SK-N-SH (cell line): ENCODE data around the gene CMBL. TPM values are rescaled to one million over a fixed set of nuclear protein-coding genes. Genes with fewer than 3 reads are reported as not detected.
A peak's percentile ranks its signal among the peaks of the same experiment; 100 is the strongest.

Source experiments
- CTCF ChIA-PET: fragments of 300-600, 350-600 bp; formaldehyde crosslinking; extraction: SDS; loops from one replicate; lab custom pipeline; 2021; lab: Yijun Ruan, JAX
- POLR2A ChIA-PET: fragments of 350-600 bp; sonication (Branson Sonifier 250); formaldehyde crosslinking; extraction: SDS; loops from one replicate; lab custom pipeline; 2020; ENCODE audit warnings: antibody characterized with exemption, inconsistent platforms; lab: Yijun Ruan, JAX
- DNase-seq: peaks from one replicate; pipeline ENCODE4 v3.0.0; 2012
- H2AFZ ChIP-seq: fragments of 200-600 bp; sonication (generic); 2 replicates; pipeline ENCODE4 v1.8.1; 2016; ENCODE audit warnings: antibody characterized with exemption, mild to moderate bottlenecking, low read depth
- H3F3A ChIP-seq: fragments of 200-600 bp; sonication (generic); replicated peaks from 2 replicates; pipeline ENCODE3; 2016; ENCODE audit warnings: antibody characterized with exemption, mild to moderate bottlenecking; ENCODE audit not compliant: insufficient read depth
- H3K27ac ChIP-seq, 2 experiments: fragments of 200-500 bp in 1 of 2; fragments of 200-600 bp in 1 of 2; sonication (Bioruptor generic) in 1 of 2; sonication (generic), shearing (Covaris generic) in 1 of 2; 2 replicates each; pipeline versions ENCODE4 v1.5.1 to v1.6.1; 2014 to 2016; ENCODE audit warnings: low read depth in 2 of 2, inconsistent platforms in 1 of 2, low read length in 1 of 2, mild to moderate bottlenecking in 1 of 2, mixed read lengths in 1 of 2
- H3K27me3 ChIP-seq: fragments of 200-600 bp; sonication (generic), shearing (Covaris generic); 2 replicates; pipeline ENCODE4 v1.6.1; 2016; ENCODE audit warnings: mixed run types; ENCODE audit not compliant: insufficient read depth
- H3K36me3 ChIP-seq, 2 experiments: fragments of 200-500 bp in 1 of 2; fragments of 200-600 bp in 1 of 2; sonication (Bioruptor generic) in 1 of 2; sonication (generic) in 1 of 2; replicated peaks in 1 of 2; 2 replicates each; pipeline versions ENCODE3 to v1.5.1; 2014 to 2016; ENCODE audit warnings: low read length in 1 of 2, mild to moderate bottlenecking in 1 of 2; ENCODE audit not compliant: insufficient read depth in 2 of 2, control insufficient read depth in 1 of 2
- H3K4me1 ChIP-seq, 2 experiments: fragments of 200-500 bp in 1 of 2; fragments of 200-600 bp in 1 of 2; sonication (Bioruptor generic) in 1 of 2; sonication (generic), shearing (Covaris generic) in 1 of 2; 2 replicates each; pipeline versions ENCODE4 v1.5.1 to v1.6.1; 2014 to 2016; ENCODE audit warnings: low read depth in 1 of 2, low read length in 1 of 2, mixed run types in 1 of 2; ENCODE audit not compliant: insufficient read depth in 2 of 2, control insufficient read depth in 1 of 2
- H3K4me2 ChIP-seq: fragments of 200-600 bp; sonication (generic), shearing (Covaris generic); 2 replicates; pipeline ENCODE4 v1.6.1; 2017; ENCODE audit warnings: mixed run types
- H3K4me3 ChIP-seq, 2 experiments: fragments of 200-500 bp in 1 of 2; fragments of 200-600 bp in 1 of 2; sonication (Bioruptor generic) in 1 of 2; sonication (generic), shearing (Covaris generic) in 1 of 2; 2 replicates each; pipeline versions ENCODE4 v1.5.1 to v1.8.1; 2014 to 2016; ENCODE audit warnings: low read depth in 2 of 2, inconsistent platforms in 1 of 2, low read length in 1 of 2, mild to moderate bottlenecking in 1 of 2, mixed read lengths in 1 of 2, moderate library complexity in 1 of 2
- H3K79me2 ChIP-seq: fragments of 200-600 bp; sonication (generic); 2 replicates; pipeline ENCODE4 v1.8.1; 2017; ENCODE audit warnings: mild to moderate bottlenecking; ENCODE audit not compliant: insufficient read depth
- H3K9ac ChIP-seq: fragments of 200-600 bp; sonication (generic); 2 replicates; pipeline ENCODE4 v1.6.1; 2017; ENCODE audit warnings: mixed run types
- H3K9me2 ChIP-seq: fragments of 200-600 bp; sonication (generic); 2 replicates; pipeline ENCODE4 v1.6.1; 2017; ENCODE audit warnings: mixed run types
- H3K9me3 ChIP-seq: fragments of 200-600 bp; sonication (generic); 2 replicates; pipeline ENCODE4 v1.6.1; 2017; ENCODE audit warnings: mixed run types, mild to moderate bottlenecking, moderate library complexity
- H4K20me1 ChIP-seq: fragments of 200-600 bp; sonication (generic); 2 replicates; pipeline ENCODE4 v1.6.1; 2017; ENCODE audit warnings: mild to moderate bottlenecking, mixed run types; ENCODE audit not compliant: insufficient read depth
- CHD2 ChIP-seq: fragments of 150-350 bp; IDR thresholded peaks from 2 replicates; pipeline ENCODE4 v1.6.1; 2018; ENCODE audit warnings: low read length; ENCODE audit not compliant: partially characterized antibody
- CTCF ChIP-seq: fragments of 200-600 bp; sonication (generic); IDR thresholded peaks from 2 replicates; pipeline ENCODE4 v1.6.1; 2017; ENCODE audit warnings: antibody characterized with exemption, mild to moderate bottlenecking, moderate library complexity
- ELF1 ChIP-seq: IDR thresholded peaks from 2 replicates; pipeline ENCODE4 v1.4.0; 2012
- EP300 ChIP-seq, 2 experiments: IDR thresholded peaks; 2 replicates each; pipeline versions ENCODE4 v1.4.0 to v1.6.1; 2012; ENCODE audit warnings: borderline replicate concordance in 1 of 2, low read depth in 1 of 2, low read length in 1 of 2
- FOSL2 ChIP-seq: IDR thresholded peaks from 2 replicates; pipeline ENCODE4 v1.4.0; 2012; ENCODE audit warnings: low read depth, mild to moderate bottlenecking, moderate library complexity, borderline replicate concordance
- FOXM1 ChIP-seq: IDR thresholded peaks from 2 replicates; pipeline ENCODE4 v1.4.0; 2012; ENCODE audit warnings: low read depth, mild to moderate bottlenecking
- IRF3 ChIP-seq: fragments of 150-350 bp; IDR thresholded peaks from 2 replicates; pipeline ENCODE4 v1.6.1; 2016; ENCODE audit warnings: mild to moderate bottlenecking, low read depth, low read length
- MEF2A ChIP-seq: IDR thresholded peaks from 2 replicates; pipeline ENCODE4 v1.4.0; 2012; ENCODE audit warnings: low read depth, borderline replicate concordance
- MXI1 ChIP-seq: IDR thresholded peaks from 2 replicates; pipeline ENCODE4 v1.6.1; 2012; ENCODE audit warnings: mild to moderate bottlenecking, low read depth, low read length, improper control_type of control experiment
- PBX3 ChIP-seq: IDR thresholded peaks from 2 replicates; pipeline ENCODE4; 2012
- POLR2AphosphoS5 ChIP-seq: IDR thresholded peaks from 2 replicates; pipeline ENCODE4 v1.6.1; 2012; ENCODE audit warnings: low read depth, low read length
- RAD21 ChIP-seq: IDR thresholded peaks from 2 replicates; pipeline ENCODE4 v1.6.1; 2012; ENCODE audit warnings: mild to moderate bottlenecking, low read length
- RCOR1 ChIP-seq: fragments of 150-350 bp; IDR thresholded peaks from 2 replicates; pipeline ENCODE4 v1.6.1; 2017; ENCODE audit warnings: antibody characterized with exemption, low read length
- REST ChIP-seq: IDR thresholded peaks from 2 replicates; pipeline ENCODE4 v1.6.1; 2012; ENCODE audit warnings: mild to moderate bottlenecking, low read depth, low read length, moderate library complexity
- RXRA ChIP-seq: IDR thresholded peaks from 2 replicates; pipeline ENCODE4 v1.4.0; 2012; ENCODE audit warnings: low read depth, mild to moderate bottlenecking, borderline replicate concordance
- SMC3 ChIP-seq: IDR thresholded peaks from 2 replicates; pipeline ENCODE4 v1.6.1; 2012; ENCODE audit warnings: low read depth, low read length, improper control_type of control experiment
- YY1 ChIP-seq: IDR thresholded peaks from 2 replicates; pipeline ENCODE4 v1.4.0; 2012; ENCODE audit warnings: low read depth, mild to moderate bottlenecking
- WGBS: methylation state at CpG from one replicate; pipeline ENCODE4 v1.1.6; 2017; ENCODE audit warnings: low lambda C conversion rate; 5-methylcytosine and 5-hydroxymethylcytosine counted together
- polyA plus RNA-seq, 3 experiments: library from polyadenylated mRNA; depleted of rRNA; stranded (reverse); fragments of >200 nt; gene quantifications; 2 replicates each; pipeline ENCODE4 v1.2.3, GENCODE V29; 2012

The CMBL gene
- polyA plus RNA-seq, 1 of the 3 experiments (the other 2 are of a cell fraction), result 61.0 TPM

GRCh38 chr5:10353241-10354047 lies 45.7 kb upstream of the CMBL start, which contains the start of gene MARCHF6 (continued):
- TF ChIP-seq IRF3 (no peak), EP300 (IDR thresholded peaks at IDR 0.05; ENCODE audit: borderline replicate concordance in 1 of 2, low read depth in 1 of 2, low read length in 1 of 2) (peak in 1 of 2 experiments; percentile 21; a peak in 1 of 4 replicates), ELF1 (no peak), PBX3 (no peak; the same call in none of the 2 replicates), MXI1 (peak; percentile 92), POLR2AphosphoS5 (peak; percentile 92), CHD2 (no peak), FOSL2 (no peak)

- H3K4me1 ChIP-seq, result peaks cover 0 to 16% of the 10 kb centered on the region in 2 experiments; a peak in 2 of 4 replicates
- H3K9me2 ChIP-seq, result no peaks in the 10 kb centered on the region
- H3K4me3 ChIP-seq, result peak overlapping the region; percentile 83 to 97
- DNase-seq, result peak; percentile 38
- H3K4me2 ChIP-seq, result peak overlapping the region; percentile 92
- TF ChIP-seq RXRA (no peak), FOSL2 (no peak), YY1 (no peak), SMC3 (no peak), RAD21 (no peak), FOXM1 (no peak), MXI1 (no peak), POLR2AphosphoS5 (no peak), REST (no peak), RCOR1 (no peak), EP300 (IDR thresholded peaks at IDR 0.05; ENCODE audit: borderline replicate concordance in 1 of 2, low read depth in 1 of 2, low read length in 1 of 2) (no peak), CTCF (no peak), MEF2A (no peak)
- ChIA-PET POLR2A (interaction anchor here (0.5 to 1.6 kb wide), 8 partner anchors 9 to 103 kb away, joined by 3 to 16 read pairs (median 4); partner anchors contain the start of genes ATPSCKMT and CCT5), CTCF (interaction anchor here (1.0 to 1.5 kb wide), 4 partner anchors 10 to 69 kb away, joined by 3 to 5 read pairs (median 4); no protein-coding TSS in a partner anchor)
- peaks cover 55% of the 10 kb centered on the region for H3K79me2 ChIP-seq
- peak overlapping the region; percentile 85 to 98 for H3K27ac ChIP-seq
- no peaks in the 10 kb centered on the region for H3K27me3 ChIP-seq
- H2AFZ ChIP-seq, result peak overlapping the region; percentile 74
- no peaks in the 10 kb centered on the region for H3K9me3 ChIP-seq
- peaks cover 31% of the 10 kb centered on the region for H4K20me1 ChIP-seq
- H3K36me3 ChIP-seq, result no peaks in the 10 kb centered on the region
- 36% methylated on average over 19 of the region's 19 CpGs for WGBS
- H3K9ac ChIP-seq, result peak overlapping the region; percentile 95
- peaks cover 16% of the 10 kb centered on the region for H3F3A ChIP-seq
These were observed 44.9 kb upstream of the CMBL start for GRCh38 chr5:10352430-10353240.
